ENCODE measurements around the gene CNOT6L.

DNA sequence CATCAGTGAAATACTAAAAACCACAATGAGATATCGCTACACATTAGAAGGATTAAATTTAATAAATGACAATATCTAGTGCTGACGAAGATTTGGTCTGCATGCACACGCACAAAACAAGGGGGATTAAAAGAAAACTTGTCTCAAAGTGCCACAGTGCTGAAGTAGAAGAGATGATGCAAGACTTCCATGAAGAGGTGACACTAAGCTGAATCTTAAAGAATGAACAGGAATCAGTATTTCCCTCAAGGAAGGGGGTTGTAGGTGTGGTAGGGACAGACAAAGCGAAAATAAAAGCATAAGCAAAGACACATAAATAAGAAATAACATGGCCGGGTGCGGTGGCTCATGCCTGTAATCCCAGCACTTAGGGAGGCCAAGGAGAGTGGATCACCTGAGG lies 33.5 kb downstream of the CNOT6L start:
- TF ChIP-seq, protein P1, sequence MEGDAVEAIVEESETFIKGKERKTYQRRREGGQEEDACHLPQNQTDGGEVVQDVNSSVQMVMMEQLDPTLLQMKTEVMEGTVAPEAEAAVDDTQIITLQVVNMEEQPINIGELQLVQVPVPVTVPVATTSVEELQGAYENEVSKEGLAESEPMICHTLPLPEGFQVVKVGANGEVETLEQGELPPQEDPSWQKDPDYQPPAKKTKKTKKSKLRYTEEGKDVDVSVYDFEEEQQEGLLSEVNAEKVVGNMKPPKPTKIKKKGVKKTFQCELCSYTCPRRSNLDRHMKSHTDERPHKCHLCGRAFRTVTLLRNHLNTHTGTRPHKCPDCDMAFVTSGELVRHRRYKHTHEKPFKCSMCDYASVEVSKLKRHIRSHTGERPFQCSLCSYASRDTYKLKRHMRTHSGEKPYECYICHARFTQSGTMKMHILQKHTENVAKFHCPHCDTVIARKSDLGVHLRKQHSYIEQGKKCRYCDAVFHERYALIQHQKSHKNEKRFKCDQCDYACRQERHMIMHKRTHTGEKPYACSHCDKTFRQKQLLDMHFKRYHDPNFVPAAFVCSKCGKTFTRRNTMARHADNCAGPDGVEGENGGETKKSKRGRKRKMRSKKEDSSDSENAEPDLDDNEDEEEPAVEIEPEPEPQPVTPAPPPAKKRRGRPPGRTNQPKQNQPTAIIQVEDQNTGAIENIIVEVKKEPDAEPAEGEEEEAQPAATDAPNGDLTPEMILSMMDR (IDR thresholded peaks at IDR 0.05; ENCODE audit: low read depth, low read length, poor library complexity, severe bottlenecking) = no peak
- no peak for TF ChIP-seq EZH2phosphoT487 (IDR thresholded peaks at IDR 0.05; ENCODE audit: borderline replicate concordance, low read length)

Measured in DOHH2 (cell line).